Measurements from ENCODE around the gene RAP1GDS1. TPM values are rescaled to one million over a fixed set of nuclear protein-coding genes. Genes with fewer than 3 reads are reported as not detected.

Gene RAP1GDS1
- total RNA-seq, 1 donor from 2014 or later: 67.8 TPM

- Mint-ChIP-seq H3K9me3 (ENCODE audit: unreplicated experiment) (no peaks in the 10 kb centered on the region), H3K4me3 (ENCODE audit: unreplicated experiment) (no peak overlapping the region), H3K27ac (ENCODE audit: unreplicated experiment) (no peak overlapping the region), H3K36me3 (ENCODE audit: low read depth, unreplicated experiment) (no peaks in the 10 kb centered on the region), H3K4me1 (ENCODE audit: unreplicated experiment) (peaks cover 3% of the 10 kb centered on the region), H3K27me3 (ENCODE audit: unreplicated experiment) (no peaks in the 10 kb centered on the region)
- no peak for TF ChIP-seq CTCF (IDR thresholded peaks at IDR 0.05; ENCODE audit: unreplicated experiment)
- no peak for DNase-seq (ENCODE audit: low spot score)
These were observed 29.0 kb upstream of the RAP1GDS1 start for GRCh38 chr4:98232202-98232601.

GRCh38 chr4:98237204-98237603, 24.0 kb upstream of the RAP1GDS1 start:
- no peak for TF ChIP-seq CTCF (IDR thresholded peaks at IDR 0.05; ENCODE audit: unreplicated experiment)
- H3K27ac Mint-ChIP-seq (ENCODE audit: unreplicated experiment): no peak overlapping the region
- no peaks in the 10 kb centered on the region for H3K27me3 Mint-ChIP-seq (ENCODE audit: unreplicated experiment)
- H3K4me3 Mint-ChIP-seq (ENCODE audit: unreplicated experiment): no peak overlapping the region
- no peaks in the 10 kb centered on the region for H3K36me3 Mint-ChIP-seq (ENCODE audit: low read depth, unreplicated experiment)
- no peak for DNase-seq (ENCODE audit: low spot score)
- H3K9me3 Mint-ChIP-seq (ENCODE audit: unreplicated experiment): no peaks in the 10 kb centered on the region
- H3K4me1 Mint-ChIP-seq (ENCODE audit: unreplicated experiment): peaks cover 3% of the 10 kb centered on the region

- Mint-ChIP-seq H3K4me3 (ENCODE audit: unreplicated experiment) (no peak overlapping the region), H3K27ac (ENCODE audit: unreplicated experiment) (no peak overlapping the region), H3K9me3 (ENCODE audit: unreplicated experiment) (no peaks in the 10 kb centered on the region), H3K4me1 (ENCODE audit: unreplicated experiment) (no peaks in the 10 kb centered on the region), H3K36me3 (ENCODE audit: low read depth, unreplicated experiment) (no peaks in the 10 kb centered on the region), H3K27me3 (ENCODE audit: unreplicated experiment) (no peaks in the 10 kb centered on the region)
- TF ChIP-seq CTCF (IDR thresholded peaks at IDR 0.05; ENCODE audit: unreplicated experiment): no peak
- DNase-seq (ENCODE audit: low spot score): no peak
These were observed 19.1 kb upstream of the RAP1GDS1 start for GRCh38 chr4:98242063-98242462.

GRCh38 chr4:98242538-98242937, 18.6 kb upstream of the RAP1GDS1 start:
- Mint-ChIP-seq H3K27ac (ENCODE audit: unreplicated experiment) (no peak overlapping the region), H3K27me3 (ENCODE audit: unreplicated experiment) (no peaks in the 10 kb centered on the region), H3K36me3 (ENCODE audit: low read depth, unreplicated experiment) (no peaks in the 10 kb centered on the region), H3K4me1 (ENCODE audit: unreplicated experiment) (no peaks in the 10 kb centered on the region), H3K4me3 (ENCODE audit: unreplicated experiment) (no peak overlapping the region), H3K9me3 (ENCODE audit: unreplicated experiment) (no peaks in the 10 kb centered on the region)
- DNase-seq (ENCODE audit: low spot score): no peak
- no peak for TF ChIP-seq CTCF (IDR thresholded peaks at IDR 0.05; ENCODE audit: unreplicated experiment)

- H3K9me3 Mint-ChIP-seq (ENCODE audit: unreplicated experiment): no peaks in the 10 kb centered on the region
- H3K4me3 Mint-ChIP-seq (ENCODE audit: unreplicated experiment): no peak overlapping the region
- no peaks in the 10 kb centered on the region for H3K4me1 Mint-ChIP-seq (ENCODE audit: unreplicated experiment)
- no peaks in the 10 kb centered on the region for H3K36me3 Mint-ChIP-seq (ENCODE audit: low read depth, unreplicated experiment)
- TF ChIP-seq CTCF (IDR thresholded peaks at IDR 0.05; ENCODE audit: unreplicated experiment): no peak
- H3K27me3 Mint-ChIP-seq (ENCODE audit: unreplicated experiment): no peaks in the 10 kb centered on the region
- no peak overlapping the region for H3K27ac Mint-ChIP-seq (ENCODE audit: unreplicated experiment)
- no peak for DNase-seq (ENCODE audit: low spot score)
These were observed 16.0 kb upstream of the RAP1GDS1 start for GRCh38 chr4:98245226-98245625.
